ENCODE results near the gene JUP.
"Not testable (repeated sequence)": the region's sequence is repeated elsewhere in the genome, so short reads cannot be mapped to it uniquely, and the experiment has no call there.

The JUP gene

GRCh38 chr17:41786227-41787020, at the start of gene JUP:
Gene JUP (minus strand): TSS chr17:41786711. CDS start chr17:41771854, 14,857 bp downstream.
- peak; percentile 100 for DNase-seq

DNA sequence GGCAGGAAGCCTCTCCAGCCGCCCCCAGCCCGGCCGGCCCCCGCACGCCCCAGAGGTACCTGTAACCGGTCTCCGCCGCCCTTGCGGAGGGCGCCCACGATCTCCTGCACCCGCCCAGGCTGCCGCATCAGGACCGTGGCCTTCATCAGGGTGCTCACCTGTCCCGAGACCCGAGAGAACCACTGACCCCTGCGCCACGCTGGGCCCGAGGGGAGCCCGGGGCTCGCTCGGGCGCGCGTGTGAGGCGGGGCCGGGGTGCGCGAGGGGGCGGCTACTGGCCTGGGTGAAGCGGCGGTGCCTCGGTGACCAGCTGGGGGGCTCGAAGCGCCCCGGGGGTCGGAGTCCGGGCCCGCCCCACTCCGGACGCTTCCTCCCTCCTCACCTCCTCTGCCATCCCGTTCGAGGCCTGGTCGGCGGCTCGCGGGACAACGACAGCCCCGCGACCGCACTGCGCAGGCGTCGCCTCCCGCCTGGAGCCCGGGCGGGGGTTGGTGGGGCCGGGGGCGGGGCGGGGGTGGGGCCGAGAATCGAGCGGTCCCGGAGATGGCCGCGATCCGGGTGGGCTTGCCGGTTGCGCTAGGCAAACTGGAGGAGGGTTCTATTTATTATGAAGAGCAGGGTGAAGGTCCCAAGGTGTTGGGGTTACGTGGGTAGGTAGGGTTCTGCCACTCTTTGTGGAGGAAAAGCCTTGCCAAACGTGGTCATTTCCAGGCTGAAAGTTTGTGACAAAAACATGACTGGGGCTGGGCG, 49.5 kb upstream of the JUP start, which contains the start of gene NT5C3B:
TSS of gene NT5C3B (minus strand) at position 433 of the 750 bp plus-strand sequence. CDS start at position 394, 39 bp downstream.
- DNase-seq, result no peak

- no peak for DNase-seq
Observed at GRCh38 chr17:41835214-41835799, 48.8 kb upstream of the JUP start.

DNA sequence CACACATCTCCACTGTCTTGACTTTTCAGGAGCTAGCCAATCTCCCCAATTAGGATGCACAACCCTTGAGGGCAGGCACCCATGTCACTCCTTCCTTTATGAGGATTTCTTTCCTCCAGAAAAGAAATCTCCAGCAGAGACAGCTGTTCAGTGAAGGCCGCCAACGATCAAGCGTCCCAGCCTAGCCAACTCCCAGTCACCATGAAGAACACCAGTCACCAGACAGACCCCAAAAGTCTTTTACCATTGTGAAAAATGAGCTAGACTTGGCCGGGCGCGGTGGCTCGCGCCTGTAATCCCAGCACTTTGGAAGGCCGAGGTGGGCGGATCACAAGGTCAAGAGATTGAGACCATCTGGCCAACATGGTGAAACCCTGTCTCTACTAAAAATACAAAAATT, 43.5 kb upstream of the JUP start:
- DNase-seq, result not testable (repeated sequence)

DNA sequence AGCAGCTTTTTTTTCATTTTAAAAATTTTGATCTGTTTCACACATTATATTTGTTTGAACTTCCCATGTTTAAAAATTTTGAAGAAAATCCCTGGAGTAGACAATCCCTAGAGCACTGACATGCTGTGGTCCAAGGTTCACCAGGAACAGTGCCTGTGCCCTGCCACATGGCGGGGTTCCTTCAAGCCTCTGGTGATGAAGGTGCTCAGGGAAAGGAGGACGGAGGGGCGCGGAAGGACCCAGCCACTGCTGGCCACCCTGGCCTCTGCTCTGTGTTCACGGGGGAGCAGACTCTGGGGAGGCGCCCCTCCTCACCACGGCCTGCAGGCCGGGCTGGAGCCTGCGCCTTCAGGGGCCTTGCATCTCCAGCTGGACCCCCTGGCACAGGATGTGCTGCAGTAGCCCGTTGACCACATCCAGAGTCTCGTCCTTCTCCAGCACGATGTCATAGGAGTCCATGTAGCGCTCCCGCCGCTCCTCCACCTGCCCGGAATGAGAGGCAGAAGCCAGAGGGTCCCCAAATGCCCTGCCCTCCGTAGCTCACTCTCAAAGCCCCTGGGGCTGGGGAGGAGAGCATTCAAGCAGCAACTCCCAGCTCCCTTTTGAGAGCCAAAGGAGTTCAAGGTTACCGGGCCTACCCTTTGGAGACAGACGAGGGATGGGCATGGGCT, 38.8 kb upstream of the JUP start:
- DNase-seq, result no peak

DNA sequence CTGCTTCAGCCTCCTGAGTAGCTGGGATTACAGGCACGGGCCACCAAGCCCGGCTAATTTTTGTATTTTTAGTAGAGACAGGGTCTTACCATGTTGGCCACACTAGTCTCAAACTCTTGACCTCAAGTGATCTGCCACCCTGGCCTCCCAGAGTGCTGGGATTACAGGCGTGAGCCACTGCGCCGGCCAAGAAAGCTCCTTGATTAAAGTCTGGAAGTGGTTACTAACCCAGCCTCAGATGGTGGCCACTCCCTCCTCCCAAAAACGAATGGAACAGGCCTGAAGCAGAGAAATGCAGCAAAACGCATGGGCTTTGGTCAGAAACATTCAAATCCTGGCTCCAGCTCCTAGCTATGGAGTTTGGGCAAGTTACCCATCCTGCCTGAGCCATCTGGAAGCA, 37.6 kb upstream of the JUP start:
- DNase-seq, result no peak

DNA sequence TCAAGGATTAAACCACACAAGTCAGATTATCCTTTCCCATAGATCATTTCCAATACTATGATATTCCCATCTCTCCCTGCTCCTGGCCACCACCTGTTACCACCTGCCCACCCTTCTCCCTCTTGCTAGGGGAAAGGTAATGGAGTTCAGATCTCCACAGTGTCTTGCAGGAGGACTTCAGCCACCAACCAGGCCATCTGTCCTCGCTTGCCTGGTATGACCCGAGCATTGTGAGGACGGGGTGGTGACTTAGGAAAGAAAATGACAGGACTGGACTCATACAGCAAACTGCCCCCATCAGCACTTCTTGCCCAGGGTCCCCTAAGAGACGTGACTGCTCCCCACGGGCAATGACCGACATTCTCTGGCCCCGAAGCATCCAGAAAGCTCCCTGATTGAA, 37.1 kb upstream of the JUP start:
- no peak for DNase-seq

DNA sequence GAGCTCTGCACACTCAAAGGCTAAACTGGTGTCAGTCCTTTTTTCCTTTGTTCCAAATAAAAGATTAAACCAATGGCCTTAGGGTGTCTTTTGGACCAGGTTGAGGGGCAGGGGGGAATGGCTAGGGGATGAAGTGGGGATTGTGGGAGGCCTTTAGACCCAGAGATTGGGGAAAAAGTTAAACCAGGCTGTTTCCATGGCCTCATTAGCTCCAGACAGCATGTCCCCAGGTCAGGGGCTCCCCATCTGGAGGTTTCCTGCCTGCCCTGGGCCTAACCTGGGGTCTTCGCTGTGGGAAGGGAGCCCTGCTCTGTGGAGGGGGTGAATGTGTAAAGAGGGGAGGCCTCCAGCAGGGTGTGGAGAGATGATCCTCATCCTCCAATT, 36.6 kb upstream of the JUP start:
- no peak for DNase-seq

GRCh38 chr17:41822216-41823140, 36.0 kb upstream of the JUP start:
- no peak for DNase-seq

DNA sequence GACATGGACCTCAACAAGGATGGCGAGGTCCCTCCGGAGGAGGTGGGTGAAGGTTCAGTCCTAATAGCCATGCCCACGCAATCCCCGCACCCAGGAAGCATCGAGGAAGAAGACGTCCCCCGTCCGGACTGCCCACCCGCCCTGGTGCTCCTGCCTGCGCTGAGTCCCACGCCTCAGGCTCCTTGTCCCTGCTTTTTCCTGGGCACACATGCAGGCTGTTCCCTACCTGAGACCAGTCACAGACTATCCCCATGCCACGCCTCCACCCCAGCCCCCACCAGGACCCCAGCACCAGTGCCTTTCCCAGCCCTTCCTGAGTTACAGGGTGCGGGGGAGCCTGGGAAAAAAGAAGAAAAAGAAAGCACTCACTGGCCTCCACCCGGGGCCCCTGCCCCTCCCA, 35.3 kb upstream of the JUP start:
- no peak for DNase-seq

- DNase-seq, result no peak
Observed at GRCh38 chr17:41818024-41818423, 31.5 kb upstream of the JUP start.

GRCh38 chr17:41816637-41817320, 30.3 kb upstream of the JUP start:
- DNase-seq, result no peak

DNA sequence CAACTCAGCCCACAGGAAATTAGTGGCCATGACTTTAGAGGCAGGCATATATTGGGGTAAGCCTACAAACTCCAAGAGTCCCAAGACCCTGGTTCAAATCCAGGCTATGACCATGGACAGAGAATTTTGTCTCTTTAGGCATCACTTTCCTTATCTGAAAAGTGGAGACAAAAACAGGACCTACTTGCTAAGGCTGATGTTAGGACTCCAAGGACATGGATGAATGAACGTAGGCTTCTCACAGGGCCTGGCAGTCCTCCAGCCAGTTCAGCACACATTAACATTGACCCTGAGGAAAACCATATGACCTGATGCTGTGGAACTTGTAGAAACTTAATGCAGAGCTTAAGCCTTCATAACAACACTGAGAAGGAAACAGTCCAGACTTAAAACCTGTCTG, 27.7 kb upstream of the JUP start:
- no peak for DNase-seq

DNA sequence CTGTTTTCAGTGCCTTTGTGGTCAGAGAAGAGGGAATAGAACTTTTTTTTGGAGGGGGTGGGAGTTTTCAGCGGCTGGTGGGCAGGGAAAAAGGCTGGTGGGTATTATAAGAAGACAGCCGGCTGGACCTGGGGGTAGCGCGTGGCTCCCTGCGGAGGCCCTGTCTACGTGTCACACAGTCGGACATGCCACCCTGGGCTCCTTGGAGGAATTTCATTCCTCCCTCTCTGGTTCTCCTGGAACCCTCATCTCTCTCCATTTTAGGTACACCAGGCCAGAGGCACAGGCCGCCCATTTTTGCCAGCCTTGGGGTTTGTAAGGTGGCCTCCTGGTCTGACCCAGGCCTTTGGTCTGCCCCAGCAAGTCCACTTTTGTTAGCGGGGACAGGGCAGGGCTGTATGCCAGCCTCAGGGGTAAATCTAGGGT, 27.2 kb upstream of the JUP start:
- DNase-seq, result no peak

GRCh38 chr17:41813152-41813680, 26.7 kb upstream of the JUP start:
- no peak for DNase-seq

GRCh38 chr17:41812381-41813151, 26.1 kb upstream of the JUP start, which contains the start of gene FKBP10:
Gene FKBP10 (plus strand): TSS chr17:41813004. CDS start chr17:41813035, 31 bp downstream.
- DNase-seq, result no peak

DNA sequence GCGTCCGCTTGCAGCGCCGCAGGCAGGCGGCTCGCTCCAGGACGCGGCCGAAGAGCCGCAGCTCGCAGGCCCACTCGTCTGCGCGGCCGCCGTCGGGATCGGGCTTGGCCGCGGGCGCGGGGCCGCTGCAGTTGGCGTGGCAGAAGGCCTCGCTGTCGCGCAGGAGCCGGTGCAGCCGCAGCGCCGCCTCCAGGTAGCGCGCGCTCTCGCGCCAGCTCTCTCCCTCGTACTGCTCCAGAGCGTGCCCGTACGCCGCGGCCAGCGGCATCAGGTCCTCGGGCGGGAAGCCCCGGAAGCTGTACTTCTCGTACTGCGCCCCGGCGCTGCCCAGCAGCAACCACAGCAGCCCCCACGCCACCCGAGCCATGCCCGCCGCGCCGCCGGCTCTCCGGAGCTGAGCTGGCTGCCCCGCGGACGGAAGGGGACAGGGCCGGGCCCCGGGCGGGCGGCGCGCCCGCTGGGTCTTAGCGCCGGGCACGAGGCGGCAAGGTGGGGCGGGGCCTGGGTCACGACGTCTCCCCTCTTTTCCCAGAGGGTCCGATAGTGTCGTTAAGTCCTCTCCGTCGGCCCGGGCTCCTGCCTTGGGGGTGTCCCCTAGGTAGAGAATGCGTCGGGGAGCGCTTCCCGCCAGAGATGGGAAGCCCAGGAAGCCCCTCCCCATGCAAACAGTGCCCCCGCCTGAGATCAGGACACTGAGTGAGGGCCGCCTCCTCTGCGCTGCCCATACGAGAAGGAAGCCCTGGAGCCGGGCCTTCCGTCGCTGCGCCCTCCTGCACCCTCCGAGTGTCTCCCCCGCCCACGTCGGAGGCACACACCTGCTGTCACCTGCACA, 25.3 kb upstream of the JUP start, which contains the start of gene P3H4:
TSS of gene P3H4 (minus strand) at position 401 of the 832 bp plus-strand sequence. CDS start at position 367, 34 bp downstream.
- DNase-seq, result no peak

GRCh38 chr17:41810659-41811548, 24.4 kb upstream of the JUP start:
- DNase-seq, result no peak
